GM13976 (cell line): Measurements from ENCODE around the gene ARHGAP15.

Experiments used
- DNase-seq: peaks from one replicate; pipeline ENCODE4 v3.0.0; 2012; ENCODE audit warnings: low spot score
- in situ Hi-C: fragments of 300-500 bp; cut with MboI; formaldehyde crosslinking; loops from one replicate; pipeline ENCODE4 v1.12.0; 2022; ENCODE audit warnings: low sequenced_read_pairs, mixed read lengths, inconsistent platforms; ENCODE audit not compliant: unreplicated experiment
- TF ChIP-seq, protein P1 (sequence below): IDR thresholded peaks from 2 replicates; pipeline ENCODE4 v1.5.1; 2012; ENCODE audit warnings: borderline replicate concordance, mild to moderate bottlenecking; ENCODE audit not compliant: insufficient read depth; ENCODE audit errors: extremely low read depth, missing control alignments, control extremely low read depth

The ARHGAP15 gene

DNA sequence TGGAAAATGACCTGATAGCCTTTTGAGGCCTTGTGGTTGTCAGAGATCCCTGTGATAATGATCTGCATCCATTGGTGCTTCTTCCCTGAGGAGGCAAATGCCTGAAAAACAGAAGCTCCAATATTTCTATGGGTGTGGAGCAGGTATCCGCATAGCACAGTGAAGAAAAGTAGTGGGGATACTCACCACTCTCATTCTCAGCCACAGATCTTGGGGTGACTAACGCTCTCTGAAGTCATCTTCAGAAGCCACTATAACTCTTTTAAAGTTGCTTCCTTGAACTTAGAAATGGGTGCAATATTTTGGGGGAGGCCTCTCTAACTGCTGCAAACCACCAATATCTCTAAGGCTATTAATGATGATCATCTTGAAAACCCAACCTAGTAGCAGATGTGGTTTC lies 46.2 kb downstream of the ARHGAP15 start:
- in situ Hi-C loops: no loop called here
- no peak for DNase-seq

DNA sequence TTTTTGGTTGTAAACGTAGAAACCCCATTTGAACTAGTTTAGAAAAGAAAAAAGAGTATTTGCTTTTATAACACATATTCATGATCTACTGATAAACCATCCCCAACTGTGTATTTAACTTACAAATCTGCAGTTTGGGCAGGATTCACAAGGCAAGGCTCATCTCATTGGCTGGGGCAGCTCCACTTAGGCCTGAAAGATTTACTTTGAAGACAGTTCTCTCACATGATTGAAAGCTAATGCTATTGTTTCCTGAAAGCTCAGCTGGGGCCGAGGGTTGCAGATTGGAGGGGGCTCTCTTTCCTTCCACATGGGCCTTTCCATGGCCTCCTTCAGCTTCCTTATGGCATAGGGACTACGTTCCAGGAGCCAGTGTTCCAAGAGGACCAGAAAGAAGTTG lies 47.4 kb downstream of the ARHGAP15 start:
- TF ChIP-seq, protein P1, sequence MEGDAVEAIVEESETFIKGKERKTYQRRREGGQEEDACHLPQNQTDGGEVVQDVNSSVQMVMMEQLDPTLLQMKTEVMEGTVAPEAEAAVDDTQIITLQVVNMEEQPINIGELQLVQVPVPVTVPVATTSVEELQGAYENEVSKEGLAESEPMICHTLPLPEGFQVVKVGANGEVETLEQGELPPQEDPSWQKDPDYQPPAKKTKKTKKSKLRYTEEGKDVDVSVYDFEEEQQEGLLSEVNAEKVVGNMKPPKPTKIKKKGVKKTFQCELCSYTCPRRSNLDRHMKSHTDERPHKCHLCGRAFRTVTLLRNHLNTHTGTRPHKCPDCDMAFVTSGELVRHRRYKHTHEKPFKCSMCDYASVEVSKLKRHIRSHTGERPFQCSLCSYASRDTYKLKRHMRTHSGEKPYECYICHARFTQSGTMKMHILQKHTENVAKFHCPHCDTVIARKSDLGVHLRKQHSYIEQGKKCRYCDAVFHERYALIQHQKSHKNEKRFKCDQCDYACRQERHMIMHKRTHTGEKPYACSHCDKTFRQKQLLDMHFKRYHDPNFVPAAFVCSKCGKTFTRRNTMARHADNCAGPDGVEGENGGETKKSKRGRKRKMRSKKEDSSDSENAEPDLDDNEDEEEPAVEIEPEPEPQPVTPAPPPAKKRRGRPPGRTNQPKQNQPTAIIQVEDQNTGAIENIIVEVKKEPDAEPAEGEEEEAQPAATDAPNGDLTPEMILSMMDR: no peak
- DNase-seq: no peak
- in situ Hi-C loops: no loop called here

More for the DNA sequence above, 46.2 kb downstream of the ARHGAP15 start:
- TF ChIP-seq, protein P1: no peak

DNA sequence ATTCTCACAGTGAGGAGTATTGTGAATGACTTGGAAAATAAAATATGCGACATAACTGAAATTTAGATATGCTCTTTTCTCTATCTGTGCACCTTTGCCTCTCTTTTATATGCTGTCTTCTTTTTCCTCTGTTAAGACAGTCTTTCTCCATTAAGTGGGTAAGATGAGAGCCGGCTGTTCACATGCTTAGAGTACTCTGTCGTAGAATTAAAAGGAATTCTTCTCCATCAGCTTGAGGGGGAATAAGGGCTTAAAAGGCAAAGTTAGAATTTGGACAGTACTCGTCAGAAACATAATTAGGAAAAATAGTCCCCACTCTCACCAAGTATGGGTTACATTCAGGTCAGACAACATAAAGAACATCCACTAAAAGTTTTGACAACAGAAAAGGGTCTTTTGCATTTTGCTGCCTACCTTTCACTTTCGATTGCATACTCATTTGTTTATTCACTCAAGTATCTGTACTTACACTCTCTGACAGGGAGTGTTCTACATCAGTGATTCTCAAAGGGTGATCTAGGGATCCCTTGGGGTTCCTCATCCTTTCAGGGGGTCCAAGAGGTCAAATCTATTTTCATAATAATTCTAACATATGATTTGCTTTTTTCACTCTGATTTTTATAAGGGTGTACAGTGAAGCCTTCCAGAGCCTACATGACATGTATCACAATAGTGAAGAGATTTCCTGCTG lies 48.0 kb downstream of the ARHGAP15 start:
- in situ Hi-C loops: no loop called here
- DNase-seq: peak; percentile 34
- TF ChIP-seq, protein P1: no peak

- DNase-seq: no peak
- in situ Hi-C loops: no loop called here
- TF ChIP-seq, protein P1: no peak
Measured at GRCh38 chr2:143181494-143181893, 52.3 kb downstream of the ARHGAP15 start.

DNA sequence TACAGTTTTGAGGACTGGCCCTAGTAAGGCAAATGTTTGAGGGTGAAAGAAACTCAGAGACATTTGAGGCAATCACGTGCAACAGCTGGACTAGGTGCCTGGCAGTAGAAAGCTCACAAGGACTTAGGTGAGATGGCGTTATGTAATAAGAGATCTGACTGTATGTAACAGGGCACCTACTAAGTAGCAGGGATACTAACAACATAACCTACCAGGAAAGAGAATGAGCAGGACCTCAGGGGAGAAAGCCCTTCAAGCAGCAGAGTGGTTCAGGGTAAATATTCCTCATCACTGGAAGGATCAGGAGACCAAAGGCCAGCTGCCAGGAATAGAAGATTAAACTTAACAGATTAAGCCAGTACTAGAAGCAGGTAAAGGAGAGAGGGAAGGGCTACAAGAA lies 53.4 kb downstream of the ARHGAP15 start:
- no peak for DNase-seq
- TF ChIP-seq, protein P1: no peak
- in situ Hi-C loops: no loop called here

DNA sequence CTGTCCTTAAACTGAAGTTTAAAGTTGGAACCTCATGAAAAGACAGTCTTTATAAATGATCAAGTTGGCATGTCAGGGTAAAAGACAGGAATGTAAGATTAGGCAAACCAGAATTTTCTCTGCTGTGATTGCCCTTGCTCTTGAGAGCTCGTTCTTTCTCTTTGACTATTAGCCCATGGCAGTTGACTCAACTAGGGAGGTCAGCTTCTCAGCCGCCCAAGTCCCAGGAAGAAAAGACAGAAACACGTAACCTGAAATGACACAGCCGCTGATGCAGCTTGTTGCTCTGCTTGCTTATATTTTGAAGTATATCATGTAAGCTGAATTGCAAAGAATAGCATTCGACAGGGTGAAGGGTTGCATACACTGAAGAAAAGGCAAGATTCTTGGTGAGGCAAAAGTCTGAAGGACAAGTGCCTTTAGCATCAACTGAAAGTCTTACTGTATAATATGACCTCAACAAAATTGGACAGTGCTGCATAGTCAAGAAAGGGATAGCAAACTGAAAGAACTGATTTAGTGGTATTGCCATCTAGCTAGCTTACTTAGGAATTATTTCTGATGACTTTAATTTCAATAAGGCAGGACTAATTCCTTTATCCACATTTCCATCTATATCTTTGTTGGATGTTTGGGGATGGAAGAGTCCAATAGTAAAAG lies 54.7 kb downstream of the ARHGAP15 start:
- in situ Hi-C loops: no loop called here
- DNase-seq: peak; percentile 21
- TF ChIP-seq, protein P1: no peak
